MM.1S (cell line): Measurements from ENCODE around the gene MAGI1.

Source experiments
- CTCF ChIP-seq: fragments of 300-600 bp; sonication (generic); IDR thresholded peaks from 2 replicates; pipeline ENCODE4 v1.5.1; 2016; ENCODE audit warnings: antibody characterized with exemption, low read length, mixed read lengths
- EZH2 ChIP-seq: fragments of 300-600 bp; sonication (generic); optimal IDR thresholded peaks from 2 replicates; pipeline ENCODE3; 2017; ENCODE audit warnings: low read depth, mild to moderate bottlenecking, antibody characterized with exemption, low read length, mixed read lengths

- TF ChIP-seq CTCF (no peak), EZH2 (no peak)
Observed at GRCh38 chr3:65305836-65306235, 732.9 kb downstream of the MAGI1 start.
